SK-N-SH (cell line): ENCODE results near the gene TARS3. TPM values are rescaled to one million over a fixed set of nuclear protein-coding genes. Genes with fewer than 3 reads are reported as not detected.
"Not testable (repeated sequence)": the region's sequence is repeated elsewhere in the genome, so short reads cannot be mapped to it uniquely, and the experiment has no call there.

ENCODE experiments used
- CTCF ChIA-PET: fragments of 300-600, 350-600 bp; formaldehyde crosslinking; extraction: SDS; loops from one replicate; lab custom pipeline; 2021; lab: Yijun Ruan, JAX
- POLR2A ChIA-PET: fragments of 350-600 bp; sonication (Branson Sonifier 250); formaldehyde crosslinking; extraction: SDS; loops from one replicate; lab custom pipeline; 2020; ENCODE audit warnings: antibody characterized with exemption, inconsistent platforms; lab: Yijun Ruan, JAX
- DNase-seq: peaks from one replicate; pipeline ENCODE4 v3.0.0; 2012
- H2AFZ ChIP-seq: fragments of 200-600 bp; sonication (generic); 2 replicates; pipeline ENCODE4 v1.8.1; 2016; ENCODE audit warnings: antibody characterized with exemption, mild to moderate bottlenecking, low read depth
- H3F3A ChIP-seq: fragments of 200-600 bp; sonication (generic); replicated peaks from 2 replicates; pipeline ENCODE3; 2016; ENCODE audit warnings: antibody characterized with exemption, mild to moderate bottlenecking; ENCODE audit not compliant: insufficient read depth
- H3K27ac ChIP-seq, 2 experiments: fragments of 200-500 bp in 1 of 2; fragments of 200-600 bp in 1 of 2; sonication (Bioruptor generic) in 1 of 2; sonication (generic), shearing (Covaris generic) in 1 of 2; 2 replicates each; pipeline versions ENCODE4 v1.5.1 to v1.6.1; 2014 to 2016; ENCODE audit warnings: low read depth in 2 of 2, inconsistent platforms in 1 of 2, low read length in 1 of 2, mild to moderate bottlenecking in 1 of 2, mixed read lengths in 1 of 2
- H3K27me3 ChIP-seq: fragments of 200-600 bp; sonication (generic), shearing (Covaris generic); 2 replicates; pipeline ENCODE4 v1.6.1; 2016; ENCODE audit warnings: mixed run types; ENCODE audit not compliant: insufficient read depth
- H3K36me3 ChIP-seq, 2 experiments: fragments of 200-500 bp in 1 of 2; fragments of 200-600 bp in 1 of 2; sonication (Bioruptor generic) in 1 of 2; sonication (generic) in 1 of 2; replicated peaks in 1 of 2; 2 replicates each; pipeline versions ENCODE3 to v1.5.1; 2014 to 2016; ENCODE audit warnings: low read length in 1 of 2, mild to moderate bottlenecking in 1 of 2; ENCODE audit not compliant: insufficient read depth in 2 of 2, control insufficient read depth in 1 of 2
- H3K4me1 ChIP-seq, 2 experiments: fragments of 200-500 bp in 1 of 2; fragments of 200-600 bp in 1 of 2; sonication (Bioruptor generic) in 1 of 2; sonication (generic), shearing (Covaris generic) in 1 of 2; 2 replicates each; pipeline versions ENCODE4 v1.5.1 to v1.6.1; 2014 to 2016; ENCODE audit warnings: low read depth in 1 of 2, low read length in 1 of 2, mixed run types in 1 of 2; ENCODE audit not compliant: insufficient read depth in 2 of 2, control insufficient read depth in 1 of 2
- H3K4me2 ChIP-seq: fragments of 200-600 bp; sonication (generic), shearing (Covaris generic); 2 replicates; pipeline ENCODE4 v1.6.1; 2017; ENCODE audit warnings: mixed run types
- H3K4me3 ChIP-seq, 2 experiments: fragments of 200-500 bp in 1 of 2; fragments of 200-600 bp in 1 of 2; sonication (Bioruptor generic) in 1 of 2; sonication (generic), shearing (Covaris generic) in 1 of 2; 2 replicates each; pipeline versions ENCODE4 v1.5.1 to v1.8.1; 2014 to 2016; ENCODE audit warnings: low read depth in 2 of 2, inconsistent platforms in 1 of 2, low read length in 1 of 2, mild to moderate bottlenecking in 1 of 2, mixed read lengths in 1 of 2, moderate library complexity in 1 of 2
- H3K79me2 ChIP-seq: fragments of 200-600 bp; sonication (generic); 2 replicates; pipeline ENCODE4 v1.8.1; 2017; ENCODE audit warnings: mild to moderate bottlenecking; ENCODE audit not compliant: insufficient read depth
- H3K9ac ChIP-seq: fragments of 200-600 bp; sonication (generic); 2 replicates; pipeline ENCODE4 v1.6.1; 2017; ENCODE audit warnings: mixed run types
- H3K9me2 ChIP-seq: fragments of 200-600 bp; sonication (generic); 2 replicates; pipeline ENCODE4 v1.6.1; 2017; ENCODE audit warnings: mixed run types
- H3K9me3 ChIP-seq: fragments of 200-600 bp; sonication (generic); 2 replicates; pipeline ENCODE4 v1.6.1; 2017; ENCODE audit warnings: mixed run types, mild to moderate bottlenecking, moderate library complexity
- H4K20me1 ChIP-seq: fragments of 200-600 bp; sonication (generic); 2 replicates; pipeline ENCODE4 v1.6.1; 2017; ENCODE audit warnings: mild to moderate bottlenecking, mixed run types; ENCODE audit not compliant: insufficient read depth
- ELF1 ChIP-seq: IDR thresholded peaks from 2 replicates; pipeline ENCODE4 v1.4.0; 2012
- FOXM1 ChIP-seq: IDR thresholded peaks from 2 replicates; pipeline ENCODE4 v1.4.0; 2012; ENCODE audit warnings: low read depth, mild to moderate bottlenecking
- JUND ChIP-seq: IDR thresholded peaks from 2 replicates; pipeline ENCODE4 v1.4.0; 2012
- RAD21 ChIP-seq: IDR thresholded peaks from 2 replicates; pipeline ENCODE4 v1.6.1; 2012; ENCODE audit warnings: mild to moderate bottlenecking, low read length
- YY1 ChIP-seq: IDR thresholded peaks from 2 replicates; pipeline ENCODE4 v1.4.0; 2012; ENCODE audit warnings: low read depth, mild to moderate bottlenecking
- WGBS: methylation state at CpG from one replicate; pipeline ENCODE4 v1.1.6; 2017; ENCODE audit warnings: low lambda C conversion rate; 5-methylcytosine and 5-hydroxymethylcytosine counted together
- polyA plus RNA-seq, 3 experiments: library from polyadenylated mRNA; depleted of rRNA; stranded (reverse); fragments of >200 nt; gene quantifications; 2 replicates each; pipeline ENCODE4 v1.2.3, GENCODE V29; 2012
- TF ChIP-seq, protein P1 (sequence below): fragments of 150-350 bp; IDR thresholded peaks from 2 replicates; pipeline ENCODE4 v1.6.1; 2017; ENCODE audit warnings: antibody characterized with exemption, low read length, low read depth, borderline replicate concordance
- TF ChIP-seq, protein P2 (sequence below): fragments of 200-600 bp; sonication (generic); IDR thresholded peaks from 2 replicates; pipeline ENCODE4 v1.6.1; 2017; ENCODE audit warnings: antibody characterized with exemption, mild to moderate bottlenecking, moderate library complexity

Gene TARS3
- polyA plus RNA-seq, 1 of the 3 experiments (the other 2 are of a cell fraction) = 3.5 TPM

DNA sequence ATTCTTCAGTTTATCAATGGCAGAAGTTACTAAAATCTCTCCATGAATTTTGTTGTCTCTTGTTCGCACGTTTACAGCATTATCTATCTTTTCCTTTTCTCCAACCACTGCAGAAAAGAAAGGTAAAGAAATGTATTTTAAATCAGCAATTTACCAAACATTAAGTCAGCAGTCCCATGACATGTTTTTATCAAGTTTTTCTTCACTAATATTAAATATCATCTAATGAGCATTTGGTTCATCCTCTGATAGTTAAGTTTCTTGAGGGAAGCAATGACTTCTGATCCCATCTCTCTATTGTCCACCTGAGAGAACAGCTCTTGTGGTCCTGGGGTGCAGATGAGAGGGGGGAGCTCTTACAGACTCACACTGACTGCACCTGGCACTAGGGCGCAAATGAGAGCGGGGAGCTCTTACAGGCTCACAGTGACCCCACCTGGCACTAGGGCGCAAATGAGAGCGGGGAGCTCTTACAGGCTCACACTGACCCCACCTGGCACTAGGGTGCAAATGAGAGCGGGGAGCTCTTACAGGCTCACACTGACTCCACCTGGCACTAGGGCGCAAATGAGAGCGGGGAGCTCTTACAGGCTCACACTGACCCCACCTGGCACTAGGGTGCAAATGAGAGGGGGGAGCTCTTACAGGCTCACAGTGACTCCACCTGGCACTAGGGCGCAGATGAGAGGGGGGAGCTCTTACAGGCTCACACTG is 69.5 kb downstream of the TARS3 start:
- H3K27ac ChIP-seq, H3K9me2 ChIP-seq, H3K27me3 ChIP-seq, H2AFZ ChIP-seq, H3K4me3 ChIP-seq, H3K9ac ChIP-seq, H3K9me3 ChIP-seq, POLR2A ChIA-PET, H3K4me2 ChIP-seq: not testable (repeated sequence)
- DNase-seq = peak; percentile 21
- CTCF ChIA-PET = interaction anchor here (0.8 to 1.9 kb wide), 6 partner anchors 12 to 372 kb away, joined by 3 to 11 read pairs (median 4); no protein-coding TSS in a partner anchor
- Histone ChIP-seq H4K20me1 (peaks cover 15% of the 10 kb centered on the region), H3K36me3 (peaks cover 12 to 19% of the 10 kb centered on the region in 2 experiments), H3K4me1 (peaks cover 13 to 27% of the 10 kb centered on the region in 2 experiments; a peak in 3 of 4 replicates), H3K79me2 (peaks cover 35% of the 10 kb centered on the region), H3F3A (peaks cover 20% of the 10 kb centered on the region)
- 90% methylated on average over 9 of the region's 10 CpGs for WGBS
- peak; percentile 18; the same call in 1 of the 2 replicates for TF ChIP-seq RAD21

DNA sequence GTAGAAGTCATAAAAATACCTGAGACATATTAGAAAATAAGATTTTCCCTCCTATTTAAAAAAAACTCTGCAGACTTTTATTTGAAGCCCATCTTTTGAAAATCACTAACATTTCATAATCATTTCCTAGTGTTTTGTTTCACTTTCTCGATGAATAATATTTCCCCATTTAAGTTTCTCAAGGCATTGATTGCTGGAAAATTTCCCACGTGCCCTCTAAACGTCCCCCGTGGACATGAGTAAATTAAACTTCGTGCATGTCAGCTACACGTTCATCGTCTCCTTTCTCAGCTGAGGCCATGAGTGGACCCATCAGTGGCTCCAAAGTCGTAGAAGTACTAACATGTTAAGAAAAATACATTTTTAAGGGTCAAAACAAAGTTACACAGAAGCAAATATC is 70.1 kb downstream of the TARS3 start:
- Histone ChIP-seq H3K36me3 (peaks cover 14 to 22% of the 10 kb centered on the region in 2 experiments), H4K20me1 (peaks cover 19% of the 10 kb centered on the region), H3K9me2 (no peaks in the 10 kb centered on the region), H3F3A (peaks cover 20% of the 10 kb centered on the region), H3K4me2 (no peak overlapping the region), H3K27ac (no peak overlapping the region), H3K9me3 (no peaks in the 10 kb centered on the region), H3K79me2 (peaks cover 41% of the 10 kb centered on the region), H2AFZ (no peak overlapping the region), H3K4me3 (no peak overlapping the region), H3K9ac (no peak overlapping the region), H3K27me3 (no peaks in the 10 kb centered on the region), H3K4me1 (peaks cover 17 to 28% of the 10 kb centered on the region in 2 experiments; a peak in 3 of 4 replicates)
- 95% methylated on average over 8 of the region's 8 CpGs for WGBS
- POLR2A ChIA-PET = no interaction called here
- CTCF ChIA-PET = interaction anchor here (0.9 to 2.3 kb wide), 8 partner anchors 11 to 381 kb away, joined by 3 to 16 read pairs (median 4); partner anchors contain the start of gene SNRPA1
- TF ChIP-seq YY1 (no peak), JUND (no peak), ELF1 (no peak), RAD21 (no peak), FOXM1 (no peak)
- TF ChIP-seq, protein P1, sequence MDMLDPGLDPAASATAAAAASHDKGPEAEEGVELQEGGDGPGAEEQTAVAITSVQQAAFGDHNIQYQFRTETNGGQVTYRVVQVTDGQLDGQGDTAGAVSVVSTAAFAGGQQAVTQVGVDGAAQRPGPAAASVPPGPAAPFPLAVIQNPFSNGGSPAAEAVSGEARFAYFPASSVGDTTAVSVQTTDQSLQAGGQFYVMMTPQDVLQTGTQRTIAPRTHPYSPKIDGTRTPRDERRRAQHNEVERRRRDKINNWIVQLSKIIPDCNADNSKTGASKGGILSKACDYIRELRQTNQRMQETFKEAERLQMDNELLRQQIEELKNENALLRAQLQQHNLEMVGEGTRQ = no peak
- TF ChIP-seq, protein P2, sequence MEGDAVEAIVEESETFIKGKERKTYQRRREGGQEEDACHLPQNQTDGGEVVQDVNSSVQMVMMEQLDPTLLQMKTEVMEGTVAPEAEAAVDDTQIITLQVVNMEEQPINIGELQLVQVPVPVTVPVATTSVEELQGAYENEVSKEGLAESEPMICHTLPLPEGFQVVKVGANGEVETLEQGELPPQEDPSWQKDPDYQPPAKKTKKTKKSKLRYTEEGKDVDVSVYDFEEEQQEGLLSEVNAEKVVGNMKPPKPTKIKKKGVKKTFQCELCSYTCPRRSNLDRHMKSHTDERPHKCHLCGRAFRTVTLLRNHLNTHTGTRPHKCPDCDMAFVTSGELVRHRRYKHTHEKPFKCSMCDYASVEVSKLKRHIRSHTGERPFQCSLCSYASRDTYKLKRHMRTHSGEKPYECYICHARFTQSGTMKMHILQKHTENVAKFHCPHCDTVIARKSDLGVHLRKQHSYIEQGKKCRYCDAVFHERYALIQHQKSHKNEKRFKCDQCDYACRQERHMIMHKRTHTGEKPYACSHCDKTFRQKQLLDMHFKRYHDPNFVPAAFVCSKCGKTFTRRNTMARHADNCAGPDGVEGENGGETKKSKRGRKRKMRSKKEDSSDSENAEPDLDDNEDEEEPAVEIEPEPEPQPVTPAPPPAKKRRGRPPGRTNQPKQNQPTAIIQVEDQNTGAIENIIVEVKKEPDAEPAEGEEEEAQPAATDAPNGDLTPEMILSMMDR = no peak
- no peak for DNase-seq
